IMR-90 (cell line): ENCODE data around the gene POLR1C. TPM values are rescaled to one million over a fixed set of nuclear protein-coding genes. Genes with fewer than 3 reads are reported as not detected.

Source experiments
- ATAC-seq: fragments of 200-7000 bp; cut with Tn5 transposase; 2 replicates; pipeline ENCODE4 v1.9.1; 2020; ENCODE audit warnings: low read depth, mild to moderate bottlenecking, moderate library complexity
- BruUV-seq: library from RNA; stranded (reverse); fragments of 400-500 nt; replicated peaks from 2 replicates; lab custom pipeline; 2021; lab: Mats Ljungman, UMichigan
- CTCF ChIA-PET: fragments of 300-600 bp; formaldehyde crosslinking; extraction: SDS; loops from one replicate; lab custom pipeline; 2021; ENCODE audit warnings: antibody characterized with exemption; lab: Yijun Ruan, JAX
- POLR2A ChIA-PET: fragments of 300-600 bp; sonication (Branson Sonifier 250); formaldehyde crosslinking; loops from one replicate; lab custom pipeline; 2022; ENCODE audit warnings: antibody characterized with exemption; ENCODE audit not compliant: unreplicated experiment; lab: Charles Lee
- DNase-seq: peaks from one replicate; pipeline ENCODE4 v3.0.0; 2013
- H2AFZ ChIP-seq: replicated peaks from 2 replicates; pipeline ENCODE3; 2013; ENCODE audit warnings: low read length, mild to moderate bottlenecking; ENCODE audit not compliant: poor library complexity
- H2AK5ac ChIP-seq: 2 replicates; pipeline ENCODE4 v1.6.1; 2013; ENCODE audit warnings: low read depth, low read length, inconsistent platforms
- H2AK9ac ChIP-seq: replicated peaks from 2 replicates; pipeline ENCODE3; 2013; ENCODE audit warnings: mild to moderate bottlenecking, low read depth, low read length, moderate library complexity; ENCODE audit not compliant: poor library complexity
- H2BK120ac ChIP-seq: 2 replicates; pipeline ENCODE4 v1.6.1; 2013; ENCODE audit warnings: low read depth, low read length, inconsistent platforms
- H2BK15ac ChIP-seq: 3 replicates; pipeline ENCODE4 v1.6.1; 2013; ENCODE audit warnings: low read depth, low read length, inconsistent platforms
- H2BK20ac ChIP-seq: 2 replicates; pipeline ENCODE4 v1.6.1; 2013; ENCODE audit warnings: low read depth, mild to moderate bottlenecking, inconsistent platforms, low read length, moderate library complexity
- H2BK5ac ChIP-seq: 2 replicates; pipeline ENCODE4 v1.6.1; 2013; ENCODE audit warnings: mild to moderate bottlenecking, low read depth, low read length, inconsistent platforms; ENCODE audit not compliant: poor library complexity, severe bottlenecking
- H3K14ac ChIP-seq: replicated peaks from 2 replicates; pipeline ENCODE4 v1.6.1; 2013; ENCODE audit warnings: low read depth, low read length, inconsistent platforms
- H3K18ac ChIP-seq: 2 replicates; pipeline ENCODE4 v1.6.1; 2013; ENCODE audit warnings: low read depth, low read length, control low read depth
- H3K23ac ChIP-seq: 2 replicates; pipeline ENCODE4 v1.6.1; 2013; ENCODE audit warnings: low read depth, low read length, inconsistent platforms
- H3K27ac ChIP-seq: 2 replicates; pipeline ENCODE4 v1.5.1; 2013; ENCODE audit warnings: mild to moderate bottlenecking, control low read depth, low read length; ENCODE audit not compliant: insufficient read depth
- H3K27me3 ChIP-seq: 2 replicates; pipeline ENCODE4 v1.6.1; 2013; ENCODE audit warnings: low read length; ENCODE audit not compliant: control insufficient read depth, insufficient read depth
- H3K36me3 ChIP-seq: 2 replicates; pipeline ENCODE4 v1.6.1; 2013; ENCODE audit warnings: low read length, mixed read lengths; ENCODE audit not compliant: control insufficient read depth, insufficient read depth
- H3K4ac ChIP-seq: 2 replicates; pipeline ENCODE4 v1.6.1; 2013; ENCODE audit warnings: low read depth, low read length, inconsistent platforms
- H3K4me1 ChIP-seq: 2 replicates; pipeline ENCODE4 v1.6.1; 2013; ENCODE audit warnings: low read length, mixed read lengths; ENCODE audit not compliant: control insufficient read depth, insufficient read depth
- H3K4me2 ChIP-seq: 2 replicates; pipeline ENCODE4 v1.6.1; 2013; ENCODE audit warnings: low read depth, mild to moderate bottlenecking, control low read depth, low read length, moderate library complexity
- H3K4me3 ChIP-seq: 2 replicates; pipeline ENCODE4 v1.5.1; 2013; ENCODE audit warnings: low read depth, mild to moderate bottlenecking, control low read depth, low read length, moderate library complexity; ENCODE audit not compliant: insufficient read depth
- H3K56ac ChIP-seq: 2 replicates; pipeline ENCODE4 v1.6.1; 2013; ENCODE audit warnings: low read length, inconsistent platforms; ENCODE audit not compliant: insufficient read depth; ENCODE audit errors: extremely low read depth
- H3K79me1 ChIP-seq, 2 experiments: 2 replicates each; pipeline ENCODE4 v1.6.1; 2013; ENCODE audit warnings: low read length in 2 of 2, inconsistent platforms in 1 of 2, low read depth in 1 of 2
- H3K9ac ChIP-seq: 2 replicates; pipeline ENCODE4 v1.6.1; 2013; ENCODE audit warnings: low read depth, low read length, control low read depth
- H3K9me1 ChIP-seq: 2 replicates; pipeline ENCODE4 v1.6.1; 2013; ENCODE audit warnings: low read length, inconsistent platforms; ENCODE audit not compliant: insufficient read depth
- H3K9me3 ChIP-seq: 2 replicates; pipeline ENCODE4 v1.6.1; 2013; ENCODE audit warnings: low read length; ENCODE audit not compliant: control insufficient read depth, insufficient read depth
- H4K20me1 ChIP-seq: 2 replicates; pipeline ENCODE4 v1.6.1; 2013; ENCODE audit warnings: low read length, inconsistent platforms; ENCODE audit not compliant: insufficient read depth
- H4K5ac ChIP-seq: 2 replicates; pipeline ENCODE4 v1.6.1; 2013; ENCODE audit warnings: mild to moderate bottlenecking, low read depth, low read length, control low read depth
- H4K8ac ChIP-seq, 2 experiments: 2 replicates each; pipeline ENCODE4 v1.6.1; 2013; ENCODE audit warnings: low read depth in 2 of 2, low read length in 2 of 2, control low read depth in 1 of 2, inconsistent platforms in 1 of 2
- H4K91ac ChIP-seq: 2 replicates; pipeline ENCODE4 v1.6.1; 2013; ENCODE audit warnings: low read depth, low read length, inconsistent platforms; ENCODE audit not compliant: insufficient read depth
- CHD1 ChIP-seq: IDR thresholded peaks from 2 replicates; pipeline ENCODE4 v1.6.1; 2012; ENCODE audit warnings: low read depth, low read length, improper control_type of control experiment
- NFE2L2 ChIP-seq: fragments of 150-350 bp; IDR thresholded peaks from 2 replicates; pipeline ENCODE4 v1.6.1; 2016; ENCODE audit warnings: low read depth, mild to moderate bottlenecking, low read length
- POLR2A ChIP-seq: IDR thresholded peaks from 2 replicates; pipeline ENCODE4 v1.6.1; 2012; ENCODE audit warnings: mild to moderate bottlenecking, low read depth, low read length
- RAD21 ChIP-seq: IDR thresholded peaks from 2 replicates; pipeline ENCODE4 v1.6.1; 2012; ENCODE audit warnings: low read length, improper control_type of control experiment
- RFX5 ChIP-seq: IDR thresholded peaks from 2 replicates; pipeline ENCODE4 v1.8.0; 2012; ENCODE audit warnings: low read depth, mild to moderate bottlenecking, low read length, moderate library complexity
- WGBS, 2 experiments: methylation state at CpG; one replicate each; pipeline versions ENCODE4 v1.1.5 to v1.1.7; 2013; ENCODE audit warnings: missing lambda C conversion rate in 2 of 2; ENCODE audit not compliant: insufficient read length in 1 of 2; ENCODE audit errors: extremely low coverage in 2 of 2; 5-methylcytosine and 5-hydroxymethylcytosine counted together
- dilution Hi-C: fragments of 300-500 bp; cut with HindIII; formaldehyde crosslinking; loops from one replicate; pipeline ENCODE4 v1.14.3; 2018; ENCODE audit warnings: low sequenced_read_pairs; ENCODE audit not compliant: unreplicated experiment
- in situ Hi-C: fragments of 300-500 bp; cut with MboI; formaldehyde crosslinking; loops from 3 replicates; pipeline ENCODE4 v1.14.3; 2019; ENCODE audit warnings: low sequenced_read_pairs, inconsistent platforms, mixed read lengths
- intact Hi-C: fragments of 100-400 bp; cut with micrococcal nuclease; formaldehyde crosslinking; loops from 2 replicates; pipeline ENCODE4 v1.10.0; 2022
- polyA plus RNA-seq, 3 experiments: library from polyadenylated mRNA; depleted of rRNA; stranded (reverse); fragments of >200 nt; gene quantifications; 2 replicates each; pipeline ENCODE4 v1.2.3, GENCODE V29; 2012; ENCODE audit warnings: low replicate concordance in 1 of 3
- total RNA-seq: library from RNA; depleted of rRNA; stranded (reverse); fragments of >200 nt; gene quantifications from 2 replicates; pipeline ENCODE4 v1.2.3, GENCODE V29; 2012

The POLR1C gene
- total and polyA plus RNA-seq, 2 of the 4 experiments (the other 2 are of a cell fraction), result 46.1 to 72.6 TPM

- Histone ChIP-seq H2AK5ac (no peak overlapping the region), H2BK5ac (no peak overlapping the region), H3K79me1 (no peaks in the 10 kb centered on the region), H2AFZ (peak overlapping the region; percentile 23), H3K9me3 (no peaks in the 10 kb centered on the region), H3K56ac (no peak overlapping the region), H3K23ac (peak overlapping the region; percentile 73; the same call in 1 of the 2 replicates), H4K8ac (no peak overlapping the region), H4K5ac (no peak overlapping the region), H3K9ac (no peak overlapping the region), H3K14ac (no peak overlapping the region), H3K18ac (no peak overlapping the region), H3K9me1 (no peaks in the 10 kb centered on the region), H3K27me3 (peaks cover 19% of the 10 kb centered on the region), H4K20me1 (no peaks in the 10 kb centered on the region), H3K36me3 (no peaks in the 10 kb centered on the region), H4K91ac (no peak overlapping the region), H3K27ac (no peak overlapping the region), H3K4me1 (no peaks in the 10 kb centered on the region), H2AK9ac (no peak overlapping the region), H3K4me3 (no peak overlapping the region), H2BK15ac (no peak overlapping the region), H2BK20ac (no peak overlapping the region), H3K4me2 (no peak overlapping the region), H2BK120ac (no peak overlapping the region), H3K4ac (no peak overlapping the region)
- DNase-seq (no peak), ATAC-seq (no peak)
- dilution Hi-C loops (no loop called here), in situ Hi-C loops (no loop called here), intact Hi-C loops (no loop called here)
- WGBS, 2 experiments, result 29% methylated on average over 1 of the region's 1 CpG; no CpG with 5 or more reads in 1 of the 2 experiments
- BruUV-seq, result no TSS peak
- CTCF ChIA-PET, result interaction anchor here (0.7 kb wide), 1 partner anchor 37 kb away, joined by 3 read pairs; no protein-coding TSS in a partner anchor
- POLR2A ChIA-PET, result no interaction called here
- TF ChIP-seq POLR2A, result no peak
- TF ChIP-seq NFE2L2, result no peak
- TF ChIP-seq CHD1, result no peak
- TF ChIP-seq RAD21, result no peak
- no peak for TF ChIP-seq RFX5
These were observed 45.5 kb upstream of the POLR1C start for GRCh38 chr6:43471399-43471798.
